Fibroblast of mammary gland (primary cell): ENCODE measurements around the gene PIWIL4.
"Not testable (repeated sequence)": the region's sequence is repeated elsewhere in the genome, so short reads cannot be mapped to it uniquely, and the experiment has no call there.

Experiments
- DNase-seq: peaks from one replicate; pipeline ENCODE4 v3.0.0-alpha.2; 2010; ENCODE audit warnings: low read depth
- H3K4me3 ChIP-seq: 2 replicates; pipeline ENCODE4 v1.5.1; 2011; ENCODE audit warnings: low read depth, mild to moderate bottlenecking, low read length, moderate library complexity; ENCODE audit not compliant: control insufficient read depth
- CTCF ChIP-seq: conservative IDR thresholded peaks from 2 replicates; pipeline ENCODE4 v1.5.1; 2011; ENCODE audit warnings: low read depth, low read length, inconsistent platforms; ENCODE audit not compliant: control insufficient read depth, insufficient read depth

PIWIL4 gene

GRCh38 chr11:94546886-94547285, 20.3 kb upstream of the PIWIL4 start:
- no peak for DNase-seq
- peak overlapping the region; percentile 57 for H3K4me3 ChIP-seq
- no peak for TF ChIP-seq CTCF

- no peak for TF ChIP-seq CTCF
- no peak for DNase-seq
- no peak overlapping the region for H3K4me3 ChIP-seq
Measured at GRCh38 chr11:94549146-94549545, 18.0 kb upstream of the PIWIL4 start.

- TF ChIP-seq CTCF: no peak
- no peak for DNase-seq
- H3K4me3 ChIP-seq: no peak overlapping the region
Measured at GRCh38 chr11:94550513-94550912, 16.7 kb upstream of the PIWIL4 start.

- DNase-seq: peak; percentile 79
- TF ChIP-seq CTCF: no peak
- H3K4me3 ChIP-seq: no peak overlapping the region
Measured at GRCh38 chr11:94553938-94554337, 13.2 kb upstream of the PIWIL4 start.

GRCh38 chr11:94555752-94556329, 11.3 kb upstream of the PIWIL4 start:
- not testable (repeated sequence) for DNase-seq, H3K4me3 ChIP-seq

GRCh38 chr11:94557421-94557820, 9.7 kb upstream of the PIWIL4 start:
- no peak overlapping the region for H3K4me3 ChIP-seq
- peak; percentile 24 for DNase-seq
- no peak for TF ChIP-seq CTCF

GRCh38 chr11:94557992-94558391, 9.2 kb upstream of the PIWIL4 start:
- no peak overlapping the region for H3K4me3 ChIP-seq
- DNase-seq: no peak
- no peak for TF ChIP-seq CTCF
